ENCODE measurements around the gene GADD45B. TPM values are rescaled to one million over a fixed set of nuclear protein-coding genes. Genes with fewer than 3 reads are reported as not detected.
A peak's percentile ranks its signal among the peaks of the same experiment; 100 is the strongest.

The GADD45B gene
- total RNA-seq (16.4 TPM), polyA plus RNA-seq (ENCODE audit: insufficient read depth in 1 of 8, insufficient read length in 8 of 8, low replicate concordance in 1 of 8) (10 to 100 TPM in 6 of 8 donors, 1 to 10 TPM in 2; 6.3 to 15.5 (median 12.7) TPM)
- long read RNA-seq, donor 1, partial matches to known transcripts = 0 of 2 reads
- long read RNA-seq, donor 1, other reads (novel, unspliced or antisense) = 0 of 2 reads
- long read RNA-seq, donor 2, partial matches to known transcripts = 0 of 1 reads
- long read RNA-seq, donor 2, other reads (novel, unspliced or antisense) = 0 of 1 reads
- long read RNA-seq, donor 3, transcript GADD45B-201 (4 exons, 1,373 nt) = major isoform, 5 of 5 reads
- long read RNA-seq, donor 3, partial matches to known transcripts = 0 of 5 reads
- long read RNA-seq, donor 3, other reads (novel, unspliced or antisense) = 0 of 5 reads
- long read RNA-seq, donor 4, partial matches to known transcripts = 0 of 4 reads
- long read RNA-seq, donor 4, other reads (novel, unspliced or antisense) = 0 of 4 reads
- long read RNA-seq, donor 5, transcript GADD45B-201 (4 exons, 1,373 nt) = major isoform, 11 of 33 reads
- long read RNA-seq, donor 5, partial matches to known transcripts = 17 of 33 reads
- long read RNA-seq, donor 5, other reads (novel, unspliced or antisense) = 0 of 33 reads
- long read RNA-seq, donor 6, partial matches to known transcripts = 0 of 3 reads
- long read RNA-seq, donor 6, other reads (novel, unspliced or antisense) = 0 of 3 reads
- long read RNA-seq, donor 7, transcript GADD45B-201 (4 exons, 1,373 nt) = major isoform, 5 of 10 reads
- long read RNA-seq, donor 7, partial matches to known transcripts = 5 of 10 reads
- long read RNA-seq, donor 7, other reads (novel, unspliced or antisense) = 0 of 10 reads
- long read RNA-seq, donor 8, transcript GADD45B-201 (4 exons, 1,373 nt) = major isoform, 6 of 22 reads
- long read RNA-seq, donor 8, partial matches to known transcripts = 13 of 22 reads
- long read RNA-seq, donor 8, other reads (novel, unspliced or antisense) = 0 of 22 reads
- long read RNA-seq, donor 9, partial matches to known transcripts = 0 of 7 reads
- long read RNA-seq, donor 9, other reads (novel, unspliced or antisense) = 0 of 7 reads
- long read RNA-seq, donor 10, transcript GADD45B-201 (4 exons, 1,373 nt) = major isoform, 5 of 19 reads
- long read RNA-seq, donor 10, partial matches to known transcripts = 12 of 19 reads
- long read RNA-seq, donor 10, other reads (novel, unspliced or antisense) = 0 of 19 reads
- long read RNA-seq, donor 11, partial matches to known transcripts = 13 of 16 reads
- long read RNA-seq, donor 11, other reads (novel, unspliced or antisense) = 0 of 16 reads

- DNase-seq = peak; percentile 99
- peak within 1 kb of the TSS; percentile 94 for H3K27ac ChIP-seq (ENCODE audit: low read length)
- H3K4me3 ChIP-seq (ENCODE audit: low read length) = peak within 1 kb of the TSS; percentile 95
- 0% methylated on average over 63 of the region's 70 CpGs for WGBS (ENCODE audit: insufficient coverage)
- peaks cover 45% of the 10 kb centered on the region for H3K4me1 ChIP-seq (ENCODE audit: control insufficient read depth, insufficient read depth, low read length)
- H3K36me3 ChIP-seq (ENCODE audit: control insufficient read depth, insufficient read depth, low read length) = no peaks in the 10 kb centered on the region
- H3K27me3 ChIP-seq (ENCODE audit: control insufficient read depth, insufficient read depth, low read length) = peaks cover 41% of the 10 kb centered on the region
- no peaks in the 10 kb centered on the region for H3K9me3 ChIP-seq (replicated peaks; ENCODE audit: control insufficient read depth, low read depth, low read length)
These were observed at the start of gene GADD45B for GRCh38 chr19:2475702-2476450. Gene GADD45B (plus strand): TSS chr19:2476127. CDS start chr19:2476359, 232 bp downstream.

DNA sequence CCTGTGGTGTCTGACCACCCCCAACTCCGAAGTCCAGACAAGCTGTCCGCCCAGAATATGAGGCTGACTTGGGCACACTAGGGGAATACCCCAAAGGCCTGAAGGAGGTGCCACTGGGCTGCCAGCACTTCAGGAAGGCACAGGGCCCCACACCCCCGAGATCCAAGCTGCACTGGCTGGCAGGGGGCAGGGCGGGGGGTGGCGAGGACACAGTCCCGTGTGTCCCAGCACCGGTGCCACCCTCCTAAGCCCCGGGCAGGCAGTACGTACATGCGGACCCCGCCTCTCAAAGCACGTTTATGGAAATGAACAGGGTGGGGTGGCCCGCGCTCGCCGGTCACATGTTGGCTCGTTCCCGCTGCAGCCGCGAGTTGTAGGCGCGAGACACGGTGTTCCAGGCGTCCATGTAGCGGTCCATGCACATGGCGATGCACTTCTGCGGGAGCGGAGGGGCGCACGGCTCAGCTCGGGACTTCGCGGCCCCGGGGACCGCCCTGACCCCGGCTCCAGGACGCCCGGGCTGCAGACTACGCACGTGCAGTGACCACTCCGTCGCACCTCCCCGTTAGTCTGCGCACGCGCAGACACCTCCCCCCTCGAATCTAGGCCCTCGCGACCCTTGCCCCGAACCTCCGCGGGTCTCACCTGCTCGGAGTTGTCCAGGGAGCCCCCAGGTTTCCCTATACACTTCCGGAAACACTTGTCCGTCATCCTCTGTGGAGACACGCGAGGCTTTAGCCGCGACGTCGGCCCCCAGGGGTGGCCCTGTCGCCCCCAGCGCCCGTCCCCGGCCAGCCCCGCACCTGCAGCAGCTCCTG is 49.1 kb upstream of the GADD45B start:
- Histone ChIP-seq H3K36me3 (ENCODE audit: control insufficient read depth, insufficient read depth, low read length) (peaks cover 28% of the 10 kb centered on the region), H3K4me3 (ENCODE audit: low read length) (peak overlapping the region; percentile 93), H3K4me1 (ENCODE audit: control insufficient read depth, insufficient read depth, low read length) (peaks cover 51% of the 10 kb centered on the region), H3K27me3 (ENCODE audit: control insufficient read depth, insufficient read depth, low read length) (no peaks in the 10 kb centered on the region), H3K27ac (ENCODE audit: low read length) (peak overlapping the region; percentile 72), H3K9me3 (replicated peaks; ENCODE audit: control insufficient read depth, low read depth, low read length) (no peaks in the 10 kb centered on the region)
- WGBS (ENCODE audit: insufficient coverage) = 2% methylated on average over 62 of the region's 66 CpGs
- peak; percentile 67 for DNase-seq

DNA sequence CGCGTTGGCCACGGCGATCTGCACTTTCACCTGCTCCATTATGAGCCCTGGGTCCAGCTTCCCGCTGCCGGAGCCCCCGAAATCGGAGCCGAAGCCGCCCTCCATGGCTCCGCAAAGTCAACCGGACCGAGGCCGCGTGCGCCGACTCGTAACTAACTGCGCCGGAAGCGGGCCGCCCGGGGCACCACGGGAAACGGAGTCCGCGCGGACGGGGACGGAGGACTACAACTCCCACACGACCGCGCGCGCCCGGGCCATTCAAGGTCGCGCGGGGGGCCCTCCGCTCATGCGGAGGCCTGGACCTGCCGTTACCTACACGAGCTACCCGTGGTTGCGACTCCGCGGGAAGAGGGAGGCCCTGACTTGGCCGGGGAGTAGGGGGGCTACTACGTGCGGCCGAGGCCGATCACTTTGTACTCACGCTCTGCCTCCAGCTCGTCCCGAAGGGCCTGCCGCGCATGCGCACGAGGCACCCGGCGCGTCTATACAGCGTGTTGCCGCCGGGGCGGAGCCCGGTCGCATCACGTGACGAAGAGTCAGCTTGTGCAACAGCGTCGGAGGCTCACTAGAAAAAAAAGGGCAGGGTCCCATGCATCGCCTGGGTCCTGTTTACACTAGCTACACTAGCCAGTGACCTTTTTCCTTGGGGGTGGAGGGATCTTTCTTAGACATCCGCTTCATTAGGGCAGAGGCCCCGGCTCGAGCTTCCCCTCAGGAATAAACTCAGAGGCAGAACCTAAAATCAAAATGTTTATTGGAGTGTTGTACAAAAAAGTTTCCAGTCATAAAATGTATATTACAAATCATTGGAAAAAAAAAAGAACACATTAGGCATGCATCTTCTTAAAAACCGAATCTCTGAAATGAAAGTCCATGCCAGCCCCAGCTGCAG is 48.3 kb upstream of the GADD45B start, which contains the start of gene TIMM13:
Gene TIMM13 (minus strand): TSS at position 158 of the 892 bp plus-strand sequence. CDS start 53 bp downstream, at position 105.
- under 1% methylated on average over 72 of the region's 77 CpGs for WGBS (ENCODE audit: insufficient coverage)
- H3K36me3 ChIP-seq (ENCODE audit: control insufficient read depth, insufficient read depth, low read length) = peaks cover 36% of the 10 kb centered on the region
- peak within 1 kb of the TSS; percentile 93 for H3K4me3 ChIP-seq (ENCODE audit: low read length)
- peak; percentile 99 for DNase-seq
- H3K27ac ChIP-seq (ENCODE audit: low read length) = peak within 1 kb of the TSS; percentile 99
- no peaks in the 10 kb centered on the region for H3K27me3 ChIP-seq (ENCODE audit: control insufficient read depth, insufficient read depth, low read length)
- peaks cover 44% of the 10 kb centered on the region for H3K4me1 ChIP-seq (ENCODE audit: control insufficient read depth, insufficient read depth, low read length)
- H3K9me3 ChIP-seq (replicated peaks; ENCODE audit: control insufficient read depth, low read depth, low read length) = no peaks in the 10 kb centered on the region

DNA sequence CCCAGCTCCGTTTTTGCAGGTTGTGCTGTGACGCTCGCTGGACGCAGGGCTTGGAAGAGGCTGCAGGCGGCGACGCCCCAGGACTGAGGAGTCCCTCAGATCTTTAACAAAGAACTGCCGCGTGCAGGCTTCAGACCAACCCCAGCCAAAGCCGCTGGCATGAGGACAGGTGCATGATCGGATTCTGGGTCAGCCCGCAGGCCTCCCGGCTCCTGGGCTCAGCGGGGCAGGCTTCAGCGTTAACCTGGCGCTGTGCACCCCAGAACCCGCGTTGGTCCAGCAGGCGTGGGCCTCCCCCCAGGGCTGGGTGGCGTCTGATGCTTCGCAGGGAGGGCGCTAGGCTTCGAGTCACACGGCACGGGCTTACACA is 47.6 kb upstream of the GADD45B start:
- Histone ChIP-seq H3K4me3 (ENCODE audit: low read length) (peak overlapping the region; percentile 93), H3K27ac (ENCODE audit: low read length) (peak overlapping the region; percentile 99), H3K36me3 (ENCODE audit: control insufficient read depth, insufficient read depth, low read length) (peaks cover 36% of the 10 kb centered on the region), H3K4me1 (ENCODE audit: control insufficient read depth, insufficient read depth, low read length) (peaks cover 38% of the 10 kb centered on the region), H3K27me3 (ENCODE audit: control insufficient read depth, insufficient read depth, low read length) (no peaks in the 10 kb centered on the region), H3K9me3 (replicated peaks; ENCODE audit: control insufficient read depth, low read depth, low read length) (no peaks in the 10 kb centered on the region)
- DNase-seq = peak; percentile 66
- WGBS (ENCODE audit: insufficient coverage) = 16% methylated on average over 23 of the region's 25 CpGs

DNA sequence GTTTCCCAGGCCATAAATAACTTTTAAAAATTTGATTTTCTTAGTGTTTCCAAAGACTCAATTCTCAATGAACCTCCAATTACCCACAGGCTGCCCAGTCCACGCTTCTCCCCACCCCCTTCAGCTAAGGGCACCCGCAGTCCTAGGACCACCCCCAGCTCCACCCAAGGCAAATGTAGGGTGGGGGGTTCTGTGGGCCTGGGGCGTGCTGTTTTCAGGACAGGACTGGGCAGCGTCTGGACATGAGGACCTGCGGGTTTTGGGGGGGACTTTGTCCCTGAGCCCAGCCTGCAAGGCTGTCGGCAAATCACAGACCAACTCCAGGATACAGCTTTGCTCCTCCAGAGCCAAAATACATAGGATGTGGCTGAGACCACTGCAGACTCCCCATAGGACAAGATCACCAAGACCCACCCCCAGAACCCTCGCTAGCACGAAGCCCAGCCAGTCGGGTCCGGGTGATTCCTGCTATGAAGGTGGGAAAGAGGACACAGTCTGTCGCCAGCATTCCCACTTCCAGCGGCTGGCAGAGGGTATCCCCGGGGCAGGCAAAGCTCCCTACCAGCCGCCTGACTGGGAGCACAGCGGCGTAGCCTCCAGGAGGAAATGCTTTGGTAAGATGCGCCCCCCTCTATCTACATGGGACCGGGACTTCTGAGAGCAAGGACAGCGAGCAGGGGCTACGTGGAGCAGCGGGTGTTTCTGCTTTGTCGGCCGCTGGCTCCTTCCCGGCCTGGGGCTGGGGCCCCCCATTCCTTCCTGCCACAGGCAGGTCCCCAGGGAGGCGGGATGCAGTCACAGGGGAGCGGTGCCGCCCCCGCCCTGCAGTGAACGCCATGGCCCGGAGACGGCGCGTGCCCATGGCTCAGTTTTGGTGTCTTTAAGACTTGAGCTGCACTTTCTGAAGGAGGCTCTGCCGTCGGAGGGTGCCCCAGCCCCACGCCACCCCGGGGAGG is 46.9 kb upstream of the GADD45B start:
- H3K36me3 ChIP-seq (ENCODE audit: control insufficient read depth, insufficient read depth, low read length) = peaks cover 36% of the 10 kb centered on the region
- no peak overlapping the region for H3K4me3 ChIP-seq (ENCODE audit: low read length)
- H3K4me1 ChIP-seq (ENCODE audit: control insufficient read depth, insufficient read depth, low read length) = peaks cover 32% of the 10 kb centered on the region
- no peak for DNase-seq
- 53% methylated on average over 28 of the region's 37 CpGs for WGBS (ENCODE audit: insufficient coverage)
- no peaks in the 10 kb centered on the region for H3K27me3 ChIP-seq (ENCODE audit: control insufficient read depth, insufficient read depth, low read length)
- no peaks in the 10 kb centered on the region for H3K9me3 ChIP-seq (replicated peaks; ENCODE audit: control insufficient read depth, low read depth, low read length)
- peak overlapping the region; percentile 99 for H3K27ac ChIP-seq (ENCODE audit: low read length)

- H3K36me3 ChIP-seq (ENCODE audit: control insufficient read depth, insufficient read depth, low read length) = peaks cover 45% of the 10 kb centered on the region
- no peak overlapping the region for H3K4me3 ChIP-seq (ENCODE audit: low read length)
- H3K27me3 ChIP-seq (ENCODE audit: control insufficient read depth, insufficient read depth, low read length) = no peaks in the 10 kb centered on the region
- H3K9me3 ChIP-seq (replicated peaks; ENCODE audit: control insufficient read depth, low read depth, low read length) = no peaks in the 10 kb centered on the region
- H3K4me1 ChIP-seq (ENCODE audit: control insufficient read depth, insufficient read depth, low read length) = peaks cover 25% of the 10 kb centered on the region
- no peak for DNase-seq
- no peak overlapping the region for H3K27ac ChIP-seq (ENCODE audit: low read length)
- WGBS (ENCODE audit: insufficient coverage) = 80% methylated on average over 16 of the region's 25 CpGs
These were observed 45.9 kb upstream of the GADD45B start for GRCh38 chr19:2429917-2430535.

DNA sequence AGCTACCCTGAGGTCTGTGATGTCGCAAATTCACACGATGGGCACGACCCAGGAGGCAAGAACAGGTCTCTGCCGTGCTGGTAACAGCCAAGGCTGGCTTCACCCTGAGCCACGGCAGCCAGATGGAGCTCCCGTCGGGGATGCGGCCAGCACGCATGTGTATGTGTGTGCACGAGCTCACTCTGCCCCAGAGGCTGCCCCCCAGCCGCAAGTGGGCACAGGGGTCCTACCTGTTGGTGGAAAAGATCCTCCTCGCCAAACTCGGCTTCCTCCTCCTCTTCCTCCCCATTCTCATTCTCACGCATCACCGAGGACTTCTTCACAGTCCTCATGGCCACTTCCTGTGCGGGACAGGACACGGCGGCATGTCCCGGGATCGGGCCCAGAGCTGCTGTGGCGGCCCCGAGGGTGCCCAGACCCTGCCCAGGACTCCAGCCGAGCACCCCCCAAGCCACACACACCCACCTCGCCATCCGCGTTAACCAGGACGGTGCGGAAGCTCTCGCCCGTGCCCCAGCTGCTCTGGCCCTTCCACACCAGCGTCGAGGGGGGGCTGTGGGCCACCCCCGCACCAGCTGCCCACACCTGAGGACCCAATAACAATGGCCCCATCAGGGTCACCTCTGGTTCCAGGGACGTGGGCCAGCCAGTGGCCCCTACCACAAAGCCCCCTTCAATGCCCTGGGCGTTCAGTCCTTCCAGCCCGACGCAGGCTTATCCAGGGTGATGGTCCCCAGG is 44.4 kb upstream of the GADD45B start:
- 89% methylated on average over 35 of the region's 37 CpGs for WGBS (ENCODE audit: insufficient coverage)
- Histone ChIP-seq H3K27me3 (ENCODE audit: control insufficient read depth, insufficient read depth, low read length) (no peaks in the 10 kb centered on the region), H3K36me3 (ENCODE audit: control insufficient read depth, insufficient read depth, low read length) (peaks cover 45% of the 10 kb centered on the region)

More for the DNA sequence above, 44.4 kb upstream of the GADD45B start:
- no peak overlapping the region for H3K27ac ChIP-seq (ENCODE audit: low read length)
- H3K4me3 ChIP-seq (ENCODE audit: low read length) = no peak overlapping the region
- no peak for DNase-seq
- no peaks in the 10 kb centered on the region for H3K9me3 ChIP-seq (replicated peaks; ENCODE audit: control insufficient read depth, low read depth, low read length)
- peaks cover 12% of the 10 kb centered on the region for H3K4me1 ChIP-seq (ENCODE audit: control insufficient read depth, insufficient read depth, low read length)
